Gastrocnemius medialis (tissue), 4 donors: Measurements from ENCODE around the gene RUFY1. TPM values are rescaled to one million over a fixed set of nuclear protein-coding genes. Genes with fewer than 3 reads are reported as not detected.
A peak's percentile ranks its signal among the peaks of the same experiment; 100 is the strongest.

Experiments used
- ATAC-seq, 2 donors: fragments of 150-250 bp; one replicate each; pipeline ENCODE4 v1.9.1; 2016
- DNase-seq, 2 donors: peaks; one replicate each; pipeline ENCODE4 v3.0.0-alpha.2; 2019
- H3K27ac ChIP-seq, 4 donors: fragments of 200-600 bp; sonication (generic); 1 replicate in 1 of 4; 2 replicates in 3 of 4; pipeline ENCODE4 v1.5.1; 2016 to 2018; ENCODE audit warnings: mild to moderate bottlenecking in 2 of 4, moderate library complexity in 1 of 4
- H3K27me3 ChIP-seq, 3 donors: fragments of 200-600 bp; sonication (generic) in 2 of 3; 1 replicate in 1 of 3; 2 replicates in 2 of 3; pipeline versions ENCODE4 v1.5.1 to v1.6.0; 2016 to 2019; ENCODE audit warnings: mild to moderate bottlenecking in 1 of 3, moderate library complexity in 1 of 3
- H3K36me3 ChIP-seq, 2 donors: fragments of 200-600 bp; sonication (generic) in 1 of 2; one replicate each; pipeline ENCODE4 v1.5.1; 2017 to 2018
- H3K4me1 ChIP-seq, 2 donors: fragments of 200-600 bp; sonication (generic) in 1 of 2; one replicate each; pipeline ENCODE4 v1.5.1; 2016 to 2017; ENCODE audit warnings: mild to moderate bottlenecking in 2 of 2
- H3K4me3 ChIP-seq, 4 donors: fragments of 200-600 bp; sonication (generic) in 3 of 4; 1 replicate in 1 of 4; 2 replicates in 3 of 4; pipeline ENCODE4 v1.5.1; 2016 to 2019; ENCODE audit warnings: mild to moderate bottlenecking in 2 of 4
- H3K9me3 ChIP-seq, 3 donors: fragments of 200-600 bp; sonication (generic) in 2 of 3; 1 replicate in 1 of 3; 2 replicates in 2 of 3; pipeline ENCODE4 v1.5.1; 2016 to 2019
- POLR2A ChIP-seq, 2 donors: fragments of 450-650 bp; IDR thresholded peaks; one replicate each; pipeline ENCODE4 v1.6.1; 2017; ENCODE audit warnings: antibody characterized with exemption in 2 of 2, mild to moderate bottlenecking in 2 of 2, moderate library complexity in 2 of 2
- in situ Hi-C, 4 donors: fragments of 200-750 bp; cut with MboI; loops; one replicate each; pipeline versions ENCODE4 v1.15.0 to v1.8.0; 2017; ENCODE audit warnings: low sequenced_read_pairs in 4 of 4
- intact Hi-C: fragments of 100-400 bp; cut with DNase I; formaldehyde crosslinking; loops from one replicate; pipeline ENCODE4 v1.15.1; 2023; ENCODE audit warnings: low total_unique reads
- total RNA-seq, 4 donors: library from RNA; depleted of rRNA; stranded (reverse); fragments of >200 nt; gene quantifications; one replicate each; pipeline versions ENCODE4 v1.1.0 to v1.2.3, GENCODE V29; 2016
- TF ChIP-seq, protein P1 (sequence below), 5 experiments: fragments of 450-650 bp in 3 of 5; fragments of 200-600 bp in 2 of 5; sonication (generic) in 2 of 5; IDR thresholded peaks in 4 of 5; conservative IDR thresholded peaks in 1 of 5; 1 replicate in 4 of 5; 2 replicates in 1 of 5; pipeline ENCODE4 v1.5.1; 2016 to 2019; ENCODE audit warnings: antibody characterized with exemption in 5 of 5, mild to moderate bottlenecking in 3 of 5, moderate library complexity in 3 of 5

RUFY1 gene
- total RNA-seq, 4 donors from 2014 or later = 19.6 to 36.3 (median 26.0) TPM

DNA sequence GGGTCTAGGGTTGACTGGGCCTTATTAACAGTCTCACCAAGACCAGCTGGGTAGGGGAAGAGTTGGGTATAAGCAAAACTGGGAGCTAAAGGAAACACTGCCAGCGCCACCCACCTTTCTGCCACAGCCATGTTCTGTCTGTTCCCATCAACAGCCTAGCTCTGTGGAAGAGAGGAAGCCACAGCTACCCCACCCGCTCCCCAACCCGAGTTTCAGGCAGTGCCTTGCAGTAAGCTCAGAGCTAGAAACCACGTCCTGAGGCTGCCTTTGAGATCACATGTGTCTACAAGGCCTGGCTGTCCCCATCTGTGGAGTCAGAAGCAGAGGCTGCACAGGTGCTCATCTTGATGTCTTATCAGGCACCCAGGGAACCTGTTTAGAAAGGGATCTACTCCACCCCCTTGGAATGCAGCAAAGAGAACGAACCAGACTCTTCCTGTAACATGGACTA, 57.8 kb downstream of the RUFY1 start:
- no peak for TF ChIP-seq POLR2A (IDR thresholded peaks at IDR 0.05)
- TF ChIP-seq, protein P1, sequence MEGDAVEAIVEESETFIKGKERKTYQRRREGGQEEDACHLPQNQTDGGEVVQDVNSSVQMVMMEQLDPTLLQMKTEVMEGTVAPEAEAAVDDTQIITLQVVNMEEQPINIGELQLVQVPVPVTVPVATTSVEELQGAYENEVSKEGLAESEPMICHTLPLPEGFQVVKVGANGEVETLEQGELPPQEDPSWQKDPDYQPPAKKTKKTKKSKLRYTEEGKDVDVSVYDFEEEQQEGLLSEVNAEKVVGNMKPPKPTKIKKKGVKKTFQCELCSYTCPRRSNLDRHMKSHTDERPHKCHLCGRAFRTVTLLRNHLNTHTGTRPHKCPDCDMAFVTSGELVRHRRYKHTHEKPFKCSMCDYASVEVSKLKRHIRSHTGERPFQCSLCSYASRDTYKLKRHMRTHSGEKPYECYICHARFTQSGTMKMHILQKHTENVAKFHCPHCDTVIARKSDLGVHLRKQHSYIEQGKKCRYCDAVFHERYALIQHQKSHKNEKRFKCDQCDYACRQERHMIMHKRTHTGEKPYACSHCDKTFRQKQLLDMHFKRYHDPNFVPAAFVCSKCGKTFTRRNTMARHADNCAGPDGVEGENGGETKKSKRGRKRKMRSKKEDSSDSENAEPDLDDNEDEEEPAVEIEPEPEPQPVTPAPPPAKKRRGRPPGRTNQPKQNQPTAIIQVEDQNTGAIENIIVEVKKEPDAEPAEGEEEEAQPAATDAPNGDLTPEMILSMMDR (IDR thresholded peaks at IDR 0.05 in 4 of 5, conservative IDR thresholded peaks at IDR 0.05 in 1 of 5) = no peak
- peaks cover 2 to 82% of the 10 kb centered on the region in 2 donors for H3K36me3 ChIP-seq
- H3K4me3 ChIP-seq = no peak overlapping the region
- H3K27me3 ChIP-seq = no peaks in the 10 kb centered on the region
- H3K27ac ChIP-seq = peak overlapping the region; percentile 16 to 87 (median 82)
- DNase-seq (peak in 1 of 2 donors; percentile 43), ATAC-seq (no peak)
- in situ Hi-C loops = no loop called here
- peaks cover 42 to 60% of the 10 kb centered on the region in 2 donors for H3K4me1 ChIP-seq
- H3K9me3 ChIP-seq = no peaks in the 10 kb centered on the region
- intact Hi-C loops = loop anchor here (5.0 kb wide), 1 partner anchor 51 kb away; no protein-coding TSS in a partner anchor

DNA sequence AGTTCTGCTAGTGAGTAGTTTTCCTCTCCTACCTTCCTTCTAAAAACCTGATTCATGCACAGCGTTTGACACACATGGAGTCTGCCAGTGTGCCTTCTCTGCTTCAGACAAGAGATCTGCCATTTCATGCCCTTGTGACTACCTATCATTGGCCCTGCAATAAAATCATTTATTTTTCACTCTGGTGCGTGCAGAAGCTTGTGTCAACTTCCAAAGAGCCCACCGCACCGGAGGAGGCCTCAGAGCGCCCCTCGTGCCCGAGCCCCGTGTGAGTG, 59.4 kb downstream of the RUFY1 start:
- Histone ChIP-seq H3K27me3 (no peaks in the 10 kb centered on the region), H3K4me1 (peaks cover 42 to 60% of the 10 kb centered on the region in 2 donors), H3K27ac (peak overlapping the region; percentile 64 to 87 (median 82)), H3K9me3 (no peaks in the 10 kb centered on the region), H3K36me3 (peaks cover 9 to 82% of the 10 kb centered on the region in 2 donors), H3K4me3 (peak overlapping the region in 1 of 4 donors; percentile 18)
- in situ Hi-C loops = no loop called here
- ATAC-seq = peak in 1 of 2 donors; percentile 7
- TF ChIP-seq, protein P1 (IDR thresholded peaks at IDR 0.05 in 4 of 5, conservative IDR thresholded peaks at IDR 0.05 in 1 of 5) = no peak
- no peak for TF ChIP-seq POLR2A (IDR thresholded peaks at IDR 0.05)
- intact Hi-C loops = loop anchor here (5.0 kb wide), 1 partner anchor 52 kb away; no protein-coding TSS in a partner anchor
- no peak for DNase-seq

DNA sequence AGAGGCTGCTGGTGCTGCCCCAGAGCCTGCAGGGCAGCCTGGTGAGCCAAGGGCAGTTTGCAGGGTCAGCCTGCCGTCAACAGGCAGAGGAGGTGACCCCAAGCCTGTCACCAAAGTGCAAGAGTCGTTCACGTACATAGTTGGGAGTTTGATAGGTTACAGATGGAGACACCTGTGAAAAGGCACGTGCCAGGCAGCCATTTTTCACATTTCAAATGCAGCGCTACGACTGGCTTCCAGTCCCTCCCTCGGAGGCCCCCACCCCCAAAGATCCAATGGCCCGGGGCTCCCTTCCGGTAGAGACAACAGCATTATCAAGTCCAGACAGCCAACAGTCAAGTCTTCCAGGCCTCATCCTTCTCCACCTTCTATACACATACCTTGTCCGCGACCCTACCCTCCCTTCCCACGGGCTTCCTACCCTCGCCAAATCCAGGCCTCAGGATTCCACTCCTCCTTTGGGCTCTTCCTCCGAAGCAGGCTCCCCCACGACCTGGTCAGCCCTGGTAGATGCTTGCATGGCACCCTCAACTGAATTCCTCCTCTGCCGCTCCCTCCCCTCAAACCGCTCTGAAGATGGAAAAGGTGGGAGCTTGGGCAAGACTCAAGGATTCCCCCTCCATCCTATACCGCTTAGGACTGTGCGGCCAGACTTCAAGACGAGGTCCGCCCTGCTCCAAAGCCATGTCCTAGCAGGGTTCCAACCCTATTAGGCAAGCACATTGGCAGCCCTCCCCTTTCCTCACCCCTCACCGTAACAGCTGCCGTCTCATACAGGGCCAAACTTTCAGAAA, 60.0 kb downstream of the RUFY1 start:
- DNase-seq (peak; percentile 57 to 89), ATAC-seq (peak; percentile 67 to 74)
- H3K27me3 ChIP-seq = no peaks in the 10 kb centered on the region
- H3K9me3 ChIP-seq = no peaks in the 10 kb centered on the region
- no peak for TF ChIP-seq POLR2A (IDR thresholded peaks at IDR 0.05)
- TF ChIP-seq, protein P1 (IDR thresholded peaks at IDR 0.05 in 4 of 5, conservative IDR thresholded peaks at IDR 0.05 in 1 of 5) = no peak
- intact Hi-C loops (no loop called here), in situ Hi-C loops (no loop called here)
- H3K4me1 ChIP-seq = peaks cover 44 to 58% of the 10 kb centered on the region in 2 donors
- H3K27ac ChIP-seq = peak overlapping the region; percentile 64 to 87 (median 82)
- H3K36me3 ChIP-seq = peaks cover 14 to 86% of the 10 kb centered on the region in 2 donors
- peak overlapping the region in 2 of 4 donors; percentile 15 to 18 for H3K4me3 ChIP-seq

DNA sequence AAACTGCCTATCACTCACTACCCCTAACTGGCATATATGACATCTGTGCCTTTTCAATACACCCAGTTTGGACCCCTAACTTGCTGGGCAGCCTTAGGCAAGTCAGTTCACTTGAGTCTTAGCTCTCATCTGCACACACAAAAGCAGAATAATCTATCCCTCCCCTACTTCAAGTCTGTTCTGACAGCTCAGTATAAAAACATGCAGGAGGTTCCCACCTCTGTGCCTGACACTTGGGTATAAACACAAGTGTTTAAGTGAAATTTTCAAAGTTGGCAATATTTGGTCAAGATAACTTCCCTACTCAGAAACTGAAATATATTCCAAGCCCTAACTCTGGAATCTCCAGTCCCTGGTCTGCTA, 60.5 kb downstream of the RUFY1 start:
- TF ChIP-seq, protein P1 (IDR thresholded peaks at IDR 0.05 in 4 of 5, conservative IDR thresholded peaks at IDR 0.05 in 1 of 5) = no peak
- TF ChIP-seq POLR2A (IDR thresholded peaks at IDR 0.05) = no peak
- in situ Hi-C loops (no loop called here), intact Hi-C loops (no loop called here)
- Histone ChIP-seq H3K27me3 (no peaks in the 10 kb centered on the region), H3K4me1 (peaks cover 49 to 56% of the 10 kb centered on the region in 2 donors), H3K36me3 (peaks cover 15 to 87% of the 10 kb centered on the region in 2 donors), H3K9me3 (no peaks in the 10 kb centered on the region), H3K27ac (peak overlapping the region; percentile 64 to 87 (median 82)), H3K4me3 (peak overlapping the region in 1 of 4 donors; percentile 18)
- DNase-seq (no peak), ATAC-seq (peak in 1 of 2 donors; percentile 5)
